ENCODE measurements around the gene GNA12. TPM values are rescaled to one million over a fixed set of nuclear protein-coding genes. Genes with fewer than 3 reads are reported as not detected.

Gene GNA12
- total RNA-seq, 1 donor from 2014 or later, result 67.2 TPM

- Mint-ChIP-seq H3K36me3 (ENCODE audit: low read depth, unreplicated experiment) (peaks cover 38% of the 10 kb centered on the region), H3K27me3 (ENCODE audit: low read depth, unreplicated experiment) (no peaks in the 10 kb centered on the region), H3K4me3 (ENCODE audit: unreplicated experiment) (no peak overlapping the region), H3K9me3 (ENCODE audit: unreplicated experiment) (peaks cover 1% of the 10 kb centered on the region), H3K4me1 (ENCODE audit: low read depth, unreplicated experiment) (peaks cover 12% of the 10 kb centered on the region), H3K27ac (ENCODE audit: unreplicated experiment) (no peak overlapping the region)
- Histone ChIP-seq H3K4me2 (ENCODE audit: low read length) (peak overlapping the region; percentile 30), H3K36me3 (ENCODE audit: insufficient read depth, low read length) (peaks cover 4% of the 10 kb centered on the region), H3K4me3 (ENCODE audit: insufficient read depth, low read depth, low read length) (no peak overlapping the region), H3K9ac (ENCODE audit: low read length) (peak overlapping the region; percentile 10), H4K20me1 (ENCODE audit: insufficient read depth, low read length) (peaks cover 3% of the 10 kb centered on the region), H3K4me1 (ENCODE audit: insufficient read depth, low read length) (peaks cover 14% of the 10 kb centered on the region), H3K27me3 (ENCODE audit: insufficient read depth, low read length) (no peaks in the 10 kb centered on the region), H3K27ac (ENCODE audit: low read depth, low read length) (no peak overlapping the region), H2AFZ (ENCODE audit: low read depth, low read length) (no peak overlapping the region), H3K9me3 (ENCODE audit: insufficient read depth, low read depth, low read length) (no peaks in the 10 kb centered on the region), H3K79me2 (ENCODE audit: insufficient read depth, low read length) (no peaks in the 10 kb centered on the region)
- TF ChIP-seq EZH2 (IDR thresholded peaks at IDR 0.05; ENCODE audit: insufficient read depth, low read length), result no peak
- no peak for TF ChIP-seq CTCF (IDR thresholded peaks at IDR 0.05; ENCODE audit: insufficient read depth, low read depth, low read length)
- DNase-seq (ENCODE audit: low read depth), result no peak
- no peak for FAIRE-seq
These were observed 126.5 kb downstream of the GNA12 start for GRCh38 chr7:2717293-2718261.

GRCh38 chr7:2716906-2717292 lies 127.2 kb downstream of the GNA12 start:
- Histone ChIP-seq H3K36me3 (ENCODE audit: insufficient read depth, low read length) (peaks cover 4% of the 10 kb centered on the region), H3K27ac (ENCODE audit: low read depth, low read length) (no peak overlapping the region), H3K4me1 (ENCODE audit: insufficient read depth, low read length) (peaks cover 14% of the 10 kb centered on the region), H3K79me2 (ENCODE audit: insufficient read depth, low read length) (no peaks in the 10 kb centered on the region), H3K9me3 (ENCODE audit: insufficient read depth, low read depth, low read length) (no peaks in the 10 kb centered on the region), H3K4me2 (ENCODE audit: low read length) (no peak overlapping the region), H2AFZ (ENCODE audit: low read depth, low read length) (no peak overlapping the region), H3K9ac (ENCODE audit: low read length) (no peak overlapping the region), H3K4me3 (ENCODE audit: insufficient read depth, low read depth, low read length) (no peak overlapping the region), H3K27me3 (ENCODE audit: insufficient read depth, low read length) (no peaks in the 10 kb centered on the region), H4K20me1 (ENCODE audit: insufficient read depth, low read length) (peaks cover 3% of the 10 kb centered on the region)
- no peak for FAIRE-seq
- peaks cover 1% of the 10 kb centered on the region for H3K9me3 Mint-ChIP-seq (ENCODE audit: unreplicated experiment)
- no peak for DNase-seq (ENCODE audit: low read depth)
- TF ChIP-seq CTCF (IDR thresholded peaks at IDR 0.05; ENCODE audit: insufficient read depth, low read depth, low read length) (no peak), EZH2 (IDR thresholded peaks at IDR 0.05; ENCODE audit: insufficient read depth, low read length) (no peak)
- H3K36me3 Mint-ChIP-seq (ENCODE audit: low read depth, unreplicated experiment), result peaks cover 37% of the 10 kb centered on the region
- peak overlapping the region; percentile 50 for H3K27ac Mint-ChIP-seq (ENCODE audit: unreplicated experiment)
- H3K4me1 Mint-ChIP-seq (ENCODE audit: low read depth, unreplicated experiment), result peaks cover 12% of the 10 kb centered on the region
- no peak overlapping the region for H3K4me3 Mint-ChIP-seq (ENCODE audit: unreplicated experiment)
- H3K27me3 Mint-ChIP-seq (ENCODE audit: low read depth, unreplicated experiment), result no peaks in the 10 kb centered on the region

- Mint-ChIP-seq H3K27me3 (ENCODE audit: low read depth, unreplicated experiment) (no peaks in the 10 kb centered on the region), H3K4me3 (ENCODE audit: unreplicated experiment) (no peak overlapping the region), H3K27ac (ENCODE audit: unreplicated experiment) (peak overlapping the region; percentile 50), H3K9me3 (ENCODE audit: unreplicated experiment) (peaks cover 1% of the 10 kb centered on the region), H3K4me1 (ENCODE audit: low read depth, unreplicated experiment) (peaks cover 12% of the 10 kb centered on the region), H3K36me3 (ENCODE audit: low read depth, unreplicated experiment) (peaks cover 37% of the 10 kb centered on the region)
- H2AFZ ChIP-seq (ENCODE audit: low read depth, low read length), result no peak overlapping the region
- H3K27me3 ChIP-seq (ENCODE audit: insufficient read depth, low read length), result no peaks in the 10 kb centered on the region
- H3K27ac ChIP-seq (ENCODE audit: low read depth, low read length), result no peak overlapping the region
- no peak overlapping the region for H3K4me3 ChIP-seq (ENCODE audit: insufficient read depth, low read depth, low read length)
- peaks cover 4% of the 10 kb centered on the region for H3K36me3 ChIP-seq (ENCODE audit: insufficient read depth, low read length)
- peaks cover 14% of the 10 kb centered on the region for H3K4me1 ChIP-seq (ENCODE audit: insufficient read depth, low read length)
- H3K9me3 ChIP-seq (ENCODE audit: insufficient read depth, low read depth, low read length), result no peaks in the 10 kb centered on the region
- TF ChIP-seq EZH2 (IDR thresholded peaks at IDR 0.05; ENCODE audit: insufficient read depth, low read length) (no peak), CTCF (IDR thresholded peaks at IDR 0.05; ENCODE audit: insufficient read depth, low read depth, low read length) (no peak)
- H3K4me2 ChIP-seq (ENCODE audit: low read length), result peak overlapping the region; percentile 28
- no peak overlapping the region for H3K9ac ChIP-seq (ENCODE audit: low read length)
- FAIRE-seq (no peak), DNase-seq (ENCODE audit: low read depth) (no peak)
- H3K79me2 ChIP-seq (ENCODE audit: insufficient read depth, low read length), result no peaks in the 10 kb centered on the region
- H4K20me1 ChIP-seq (ENCODE audit: insufficient read depth, low read length), result peaks cover 3% of the 10 kb centered on the region
These were observed 127.6 kb downstream of the GNA12 start for GRCh38 chr7:2716488-2716887.
